Heart left ventricle (tissue), 16 donors: Measurements from ENCODE around the gene GOLGA3. TPM values are rescaled to one million over a fixed set of nuclear protein-coding genes. Genes with fewer than 3 reads are reported as not detected.
"Not testable (repeated sequence)": the region's sequence is repeated elsewhere in the genome, so short reads cannot be mapped to it uniquely, and the experiment has no call there.

Source experiments
- ATAC-seq, 4 donors: fragments of 200-7000 bp; cut with Tn5 transposase; one replicate each; pipeline ENCODE4 v1.9.1; 2020 to 2022; ENCODE audit warnings: moderate library complexity in 4 of 4, mild to moderate bottlenecking in 3 of 4, moderate number of reproducible peaks in 1 of 4
- DNase-seq, 5 donors: peaks; one replicate each; pipeline ENCODE4 v3.0.0-alpha.2; 2020
- H3K27ac ChIP-seq, 12 donors: fragments of 200-600 bp; sonication (generic) in 4 of 12; one replicate each; pipeline versions ENCODE4 v1.5.0 to v1.8.0; 2016 to 2022; ENCODE audit warnings: mild to moderate bottlenecking in 2 of 12
- H3K27me3 ChIP-seq, 9 donors: fragments of 200-600 bp; sonication (generic) in 2 of 9; one replicate each; pipeline versions ENCODE4 v1.5.1 to v1.8.0; 2016 to 2022; ENCODE audit warnings: mild to moderate bottlenecking in 3 of 9
- H3K36me3 ChIP-seq, 9 donors: fragments of 200-600 bp; sonication (generic) in 2 of 9; one replicate each; pipeline versions ENCODE4 v1.5.0 to v1.8.0; 2018 to 2022; ENCODE audit warnings: mild to moderate bottlenecking in 2 of 9
- H3K4me1 ChIP-seq, 12 donors: fragments of 200-600 bp; sonication (generic) in 4 of 12; one replicate each; pipeline versions ENCODE4 v1.5.0 to v1.8.0; 2016 to 2022; ENCODE audit warnings: mild to moderate bottlenecking in 3 of 12
- H3K4me3 ChIP-seq, 12 donors: fragments of 200-600 bp; sonication (generic) in 4 of 12; one replicate each; pipeline versions ENCODE4 v1.5.0 to v1.8.0; 2017 to 2022; ENCODE audit warnings: mild to moderate bottlenecking in 9 of 12, moderate library complexity in 4 of 12
- H3K9me3 ChIP-seq, 12 donors: fragments of 200-600 bp; sonication (generic) in 4 of 12; one replicate each; pipeline versions ENCODE4 v1.5.0 to v1.8.0; 2016 to 2022; ENCODE audit warnings: mild to moderate bottlenecking in 1 of 12
- CTCF ChIP-seq, 12 donors: fragments of 200-600 bp; sonication (generic) in 4 of 12; IDR thresholded peaks; one replicate each; pipeline versions ENCODE4 v1.5.0 to v1.8.0; 2018 to 2022; ENCODE audit warnings: antibody characterized with exemption in 12 of 12, mild to moderate bottlenecking in 5 of 12
- POLR2A ChIP-seq, 2 donors: fragments of 450-650 bp; IDR thresholded peaks; one replicate each; pipeline ENCODE4 v1.6.1; 2017; ENCODE audit warnings: antibody characterized with exemption in 2 of 2, mild to moderate bottlenecking in 2 of 2, moderate library complexity in 2 of 2
- WGBS, 4 donors: extraction: QIAGEN DNeasy Blood & Tissue Kit in 2 of 4; methylation state at CpG; one replicate each; pipeline versions ENCODE4 v1.1.5 to v1.1.7; 2013 to 2018; 5-methylcytosine and 5-hydroxymethylcytosine counted together
- intact Hi-C, 10 donors: fragments of 100-400 bp; cut with DNase I; formaldehyde crosslinking; loops; one replicate each; pipeline versions ENCODE4 v1.11.1 to v1.14.2; 2022
- polyA plus RNA-seq, 2 donors: library from polyadenylated mRNA; stranded (reverse); fragments of 200-250 nt; gene quantifications; one replicate each; pipeline ENCODE4 v1.2.3, GENCODE V29; 2013
- total RNA-seq, 9 donors: library from RNA; depleted of rRNA in 2 of 9; stranded (reverse); fragments of >200 nt in 2 of 9; fragmentation: NEBNext Ultra II Directional in 3 of 9; extraction: Animal tissue kit (Norgen Biotek cat#: 25700) in 3 of 9; gene quantifications; one replicate each; pipeline versions ENCODE4 v1.1.0 to v1.2.4, GENCODE V29; 2016 to 2023
- donor health status: ischemic (EF 13 %, LVEDD 7.1; RV severe dilation, severe dysfunction).
- donor health status: healthy with polysubstance abuse.
- donor health status: DM: no; HTN: yes; CAD: no.
- donor health status: DM: no; HTN: no; CAD: no.
- donor health status: ischemic (EF 25% LVEDD 6.9; RV normal size, moderate dysfunction).
- donor health status: ischemic (EF 25% LVEDD 5.7; RV mildly dilated, moderate dysfunction).
- donor health status: healthy.
- donor health status: DM: yes; HTN: yes; CAD: no.
- donor health status: ischemic (EF 35%, LVEDD 5.7; RV mildly dilated, moderate dysfunction).
- donor health status: nonischemic (EF 11% LVEDD 7.7; RV severe dilation, severe dysfunction).
- donor health status: DM: yes; HTN: yes; CAD: no.
- donor health status: PGD.
- donor health status: ischemic (EF 29% LVEDD 5.4; RV normal size, mild dysfunction).
- donor health status: nonischemic (EF 23%, LVEDD 6.1; RV moderate dilation, normal function).

The GOLGA3 gene
- total and polyA plus RNA-seq, 11 donors, result 12.0 to 46.2 (median 34.3) TPM

GRCh38 chr12:132801741-132802140 lies 26.9 kb downstream of the GOLGA3 start:
- no peak for TF ChIP-seq POLR2A (IDR thresholded peaks at IDR 0.05)
- TF ChIP-seq CTCF (IDR thresholded peaks at IDR 0.05), result no peak
- ATAC-seq, result no peak
- intact Hi-C loops, result no loop called here
- WGBS, 4 donors, result 89 to 93% (median 92%) methylated on average over 15 to 28 of the region's 28 CpGs
- H3K36me3 ChIP-seq, result peaks cover 0 to 96% (median 93%) of the 10 kb centered on the region in 9 donors
- no peak overlapping the region for H3K4me3 ChIP-seq
- DNase-seq, result no peak
- H3K27me3 ChIP-seq, result no peaks in the 10 kb centered on the region
- no peak overlapping the region for H3K27ac ChIP-seq
- peaks cover 0 to 9% (median 0%) of the 10 kb centered on the region in 12 donors for H3K4me1 ChIP-seq
- no peaks in the 10 kb centered on the region for H3K9me3 ChIP-seq

- Histone ChIP-seq H3K9me3 (no peaks in the 10 kb centered on the region), H3K4me1 (peaks cover 0 to 4% (median 0%) of the 10 kb centered on the region in 12 donors), H3K27ac (no peak overlapping the region), H3K27me3 (no peaks in the 10 kb centered on the region), H3K36me3 (peaks cover 0 to 100% (median 97%) of the 10 kb centered on the region in 9 donors), H3K4me3 (no peak overlapping the region)
- TF ChIP-seq POLR2A (IDR thresholded peaks at IDR 0.05) (no peak), CTCF (IDR thresholded peaks at IDR 0.05) (no peak)
- intact Hi-C loops, result no loop called here
- WGBS, 4 donors, result 92 to 94% (median 92%) methylated on average over 15 of the region's 15 CpGs
- DNase-seq (no peak), ATAC-seq (no peak)
Measured at GRCh38 chr12:132798836-132799235, 29.8 kb downstream of the GOLGA3 start.

GRCh38 chr12:132797820-132798570 lies 30.7 kb downstream of the GOLGA3 start:
- Histone ChIP-seq H3K27ac (no peak overlapping the region), H3K4me3 (no peak overlapping the region), H3K9me3 (no peaks in the 10 kb centered on the region), H3K27me3 (no peaks in the 10 kb centered on the region), H3K4me1 (no peaks in the 10 kb centered on the region), H3K36me3 (peaks cover 0 to 95% (median 92%) of the 10 kb centered on the region in 9 donors)
- intact Hi-C loops, result no loop called here
- no peak for DNase-seq
- no peak for TF ChIP-seq POLR2A (IDR thresholded peaks at IDR 0.05)
- no peak for TF ChIP-seq CTCF (IDR thresholded peaks at IDR 0.05)
- ATAC-seq, result no peak
- WGBS, 4 donors, result 94 to 95% (median 94%) methylated on average over 23 to 24 of the region's 24 CpGs

- no peaks in the 10 kb centered on the region for H3K9me3 ChIP-seq
- 93 to 95% (median 94%) methylated on average over 14 of the region's 14 CpGs for WGBS, 4 donors
- H3K27ac ChIP-seq, result no peak overlapping the region
- no peak overlapping the region for H3K4me3 ChIP-seq
- no peak for ATAC-seq
- no peaks in the 10 kb centered on the region for H3K27me3 ChIP-seq
- DNase-seq, result no peak
- intact Hi-C loops, result no loop called here
- peaks cover 0 to 86% (median 84%) of the 10 kb centered on the region in 9 donors for H3K36me3 ChIP-seq
- no peak for TF ChIP-seq POLR2A (IDR thresholded peaks at IDR 0.05)
- no peak for TF ChIP-seq CTCF (IDR thresholded peaks at IDR 0.05)
- no peaks in the 10 kb centered on the region for H3K4me1 ChIP-seq
Measured at GRCh38 chr12:132795847-132796246, 32.8 kb downstream of the GOLGA3 start.

- DNase-seq, H3K4me3 ChIP-seq, H3K4me1 ChIP-seq, H3K27me3 ChIP-seq, H3K9me3 ChIP-seq, H3K27ac ChIP-seq, intact Hi-C loops: not testable (repeated sequence)
- WGBS, 4 donors, result 92 to 100% (median 94%) methylated on average over 2 of the region's 2 CpGs
- ATAC-seq, result peak in 1 of 4 donors; percentile 16
- peaks cover 0 to 76% (median 74%) of the 10 kb centered on the region in 9 donors for H3K36me3 ChIP-seq
Measured at GRCh38 chr12:132791940-132792339, 36.7 kb downstream of the GOLGA3 start.
